OCI-LY7 (cell line): Measurements from ENCODE around the gene ELMO1.

Source experiments
- EZH2phosphoT487 ChIP-seq: fragments of 200-600 bp; sonication (generic); IDR thresholded peaks from 2 replicates; pipeline ENCODE4 v1.6.1; 2018; ENCODE audit warnings: low read depth, borderline replicate concordance, mild to moderate bottlenecking, mixed run types, antibody characterized with exemption, low read length, moderate library complexity, mixed read lengths
- TF ChIP-seq, protein P1 (sequence below): fragments of 200-600 bp; sonication (generic); conservative IDR thresholded peaks from 2 replicates; pipeline ENCODE4 v1.5.1; 2014; ENCODE audit warnings: mild to moderate bottlenecking, antibody characterized with exemption, low read length, moderate library complexity, mixed read lengths

GRCh38 chr7:36964297-36964696, 484.4 kb downstream of the ELMO1 start:
- TF ChIP-seq, protein P1, sequence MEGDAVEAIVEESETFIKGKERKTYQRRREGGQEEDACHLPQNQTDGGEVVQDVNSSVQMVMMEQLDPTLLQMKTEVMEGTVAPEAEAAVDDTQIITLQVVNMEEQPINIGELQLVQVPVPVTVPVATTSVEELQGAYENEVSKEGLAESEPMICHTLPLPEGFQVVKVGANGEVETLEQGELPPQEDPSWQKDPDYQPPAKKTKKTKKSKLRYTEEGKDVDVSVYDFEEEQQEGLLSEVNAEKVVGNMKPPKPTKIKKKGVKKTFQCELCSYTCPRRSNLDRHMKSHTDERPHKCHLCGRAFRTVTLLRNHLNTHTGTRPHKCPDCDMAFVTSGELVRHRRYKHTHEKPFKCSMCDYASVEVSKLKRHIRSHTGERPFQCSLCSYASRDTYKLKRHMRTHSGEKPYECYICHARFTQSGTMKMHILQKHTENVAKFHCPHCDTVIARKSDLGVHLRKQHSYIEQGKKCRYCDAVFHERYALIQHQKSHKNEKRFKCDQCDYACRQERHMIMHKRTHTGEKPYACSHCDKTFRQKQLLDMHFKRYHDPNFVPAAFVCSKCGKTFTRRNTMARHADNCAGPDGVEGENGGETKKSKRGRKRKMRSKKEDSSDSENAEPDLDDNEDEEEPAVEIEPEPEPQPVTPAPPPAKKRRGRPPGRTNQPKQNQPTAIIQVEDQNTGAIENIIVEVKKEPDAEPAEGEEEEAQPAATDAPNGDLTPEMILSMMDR, result no peak
- TF ChIP-seq EZH2phosphoT487, result no peak
